Activated naive CD8-positive, alpha-beta T cell treated with anti-CD3 and anti-CD28 coated beads, Interleukin-2, amount 50 U/mL, for 24 hours (primary cell): ENCODE data around the gene REEP2.
"Not testable (repeated sequence)": the region's sequence is repeated elsewhere in the genome, so short reads cannot be mapped to it uniquely, and the experiment has no call there.

Source experiments
- ATAC-seq: fragments of 150-1000 bp; cut with Tn5 transposase; one replicate; pipeline ENCODE4 v1.10.0; 2021
- DNase-seq: peaks from one replicate; pipeline ENCODE4 v3.0.0; 2021
- H3K27ac Mint-ChIP-seq: one replicate; pipeline ENCODE4 v1.8.0; 2021; ENCODE audit warnings: mild to moderate bottlenecking, mixed read lengths
- H3K27me3 Mint-ChIP-seq: one replicate; pipeline ENCODE4 v1.8.0; 2021; ENCODE audit warnings: mixed read lengths
- H3K36me3 Mint-ChIP-seq: one replicate; pipeline ENCODE4 v1.8.0; 2021; ENCODE audit warnings: low read depth, mixed read lengths
- H3K4me1 Mint-ChIP-seq: one replicate; pipeline ENCODE4 v1.8.0; 2021; ENCODE audit warnings: mixed read lengths
- H3K4me3 Mint-ChIP-seq: one replicate; pipeline ENCODE4 v1.8.0; 2021; ENCODE audit warnings: mild to moderate bottlenecking, moderate library complexity, mixed read lengths
- H3K9me3 Mint-ChIP-seq: one replicate; pipeline ENCODE4 v1.8.0; 2021; ENCODE audit warnings: mixed read lengths

Gene REEP2

DNA sequence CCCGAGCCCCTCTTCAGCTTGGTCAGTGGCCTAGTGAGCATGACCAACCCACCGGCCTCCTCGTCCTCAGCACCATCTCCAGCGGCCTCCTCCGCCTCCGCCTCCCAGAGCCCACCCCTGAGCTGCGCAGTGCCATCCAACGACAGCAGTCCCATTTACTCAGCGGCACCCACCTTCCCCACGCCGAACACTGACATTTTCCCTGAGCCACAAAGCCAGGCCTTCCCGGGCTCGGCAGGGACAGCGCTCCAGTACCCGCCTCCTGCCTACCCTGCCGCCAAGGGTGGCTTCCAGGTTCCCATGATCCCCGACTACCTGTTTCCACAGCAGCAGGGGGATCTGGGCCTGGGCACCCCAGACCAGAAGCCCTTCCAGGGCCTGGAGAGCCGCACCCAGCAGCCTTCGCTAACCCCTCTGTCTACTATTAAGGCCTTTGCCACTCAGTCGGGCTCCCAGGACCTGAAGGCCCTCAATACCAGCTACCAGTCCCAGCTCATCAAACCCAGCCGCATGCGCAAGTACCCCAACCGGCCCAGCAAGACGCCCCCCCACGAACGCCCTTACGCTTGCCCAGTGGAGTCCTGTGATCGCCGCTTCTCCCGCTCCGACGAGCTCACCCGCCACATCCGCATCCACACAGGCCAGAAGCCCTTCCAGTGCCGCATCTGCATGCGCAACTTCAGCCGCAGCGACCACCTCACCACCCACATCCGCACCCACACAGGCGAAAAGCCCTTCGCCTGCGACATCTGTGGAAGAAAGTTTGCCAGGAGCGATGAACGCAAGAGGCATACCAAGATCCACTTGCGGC lies 28.2 kb downstream of the REEP2 start:
- ATAC-seq, result no peak

DNA sequence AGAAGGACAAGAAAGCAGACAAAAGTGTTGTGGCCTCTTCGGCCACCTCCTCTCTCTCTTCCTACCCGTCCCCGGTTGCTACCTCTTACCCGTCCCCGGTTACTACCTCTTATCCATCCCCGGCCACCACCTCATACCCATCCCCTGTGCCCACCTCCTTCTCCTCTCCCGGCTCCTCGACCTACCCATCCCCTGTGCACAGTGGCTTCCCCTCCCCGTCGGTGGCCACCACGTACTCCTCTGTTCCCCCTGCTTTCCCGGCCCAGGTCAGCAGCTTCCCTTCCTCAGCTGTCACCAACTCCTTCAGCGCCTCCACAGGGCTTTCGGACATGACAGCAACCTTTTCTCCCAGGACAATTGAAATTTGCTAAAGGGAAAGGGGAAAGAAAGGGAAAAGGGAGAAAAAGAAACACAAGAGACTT lies 28.9 kb downstream of the REEP2 start:
- Mint-ChIP-seq H3K4me3 (peak overlapping the region; percentile 84), H3K4me1 (peaks cover 29% of the 10 kb centered on the region), H3K9me3 (no peaks in the 10 kb centered on the region), H3K27me3 (no peaks in the 10 kb centered on the region), H3K27ac (peak overlapping the region; percentile 2), H3K36me3 (peaks cover 25% of the 10 kb centered on the region)
- DNase-seq (no peak), ATAC-seq (no peak)

More for the DNA sequence above, 28.2 kb downstream of the REEP2 start:
- H3K9me3 Mint-ChIP-seq, result no peaks in the 10 kb centered on the region
- peaks cover 25% of the 10 kb centered on the region for H3K36me3 Mint-ChIP-seq
- no peak for DNase-seq
- H3K27ac Mint-ChIP-seq, result peak overlapping the region; percentile 72
- H3K4me1 Mint-ChIP-seq, result peaks cover 29% of the 10 kb centered on the region
- H3K4me3 Mint-ChIP-seq, result peak overlapping the region; percentile 84
- H3K27me3 Mint-ChIP-seq, result no peaks in the 10 kb centered on the region

DNA sequence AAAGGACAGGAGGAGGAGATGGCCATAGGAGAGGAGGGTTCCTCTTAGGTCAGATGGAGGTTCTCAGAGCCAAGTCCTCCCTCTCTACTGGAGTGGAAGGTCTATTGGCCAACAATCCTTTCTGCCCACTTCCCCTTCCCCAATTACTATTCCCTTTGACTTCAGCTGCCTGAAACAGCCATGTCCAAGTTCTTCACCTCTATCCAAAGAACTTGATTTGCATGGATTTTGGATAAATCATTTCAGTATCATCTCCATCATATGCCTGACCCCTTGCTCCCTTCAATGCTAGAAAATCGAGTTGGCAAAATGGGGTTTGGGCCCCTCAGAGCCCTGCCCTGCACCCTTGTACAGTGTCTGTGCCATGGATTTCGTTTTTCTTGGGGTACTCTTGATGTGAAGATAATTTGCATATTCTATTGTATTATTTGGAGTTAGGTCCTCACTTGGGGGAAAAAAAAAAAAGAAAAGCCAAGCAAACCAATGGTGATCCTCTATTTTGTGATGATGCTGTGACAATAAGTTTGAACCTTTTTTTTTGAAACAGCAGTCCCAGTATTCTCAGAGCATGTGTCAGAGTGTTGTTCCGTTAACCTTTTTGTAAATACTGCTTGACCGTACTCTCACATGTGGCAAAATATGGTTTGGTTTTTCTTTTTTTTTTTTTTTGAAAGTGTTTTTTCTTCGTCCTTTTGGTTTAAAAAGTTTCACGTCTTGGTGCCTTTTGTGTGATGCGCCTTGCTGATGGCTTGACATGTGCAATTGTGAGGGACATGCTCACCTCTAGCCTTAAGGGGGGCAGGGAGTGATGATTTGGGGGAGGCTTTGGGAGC lies 29.5 kb downstream of the REEP2 start:
- Mint-ChIP-seq H3K9me3 (no peaks in the 10 kb centered on the region), H3K27me3 (no peaks in the 10 kb centered on the region), H3K4me1 (peaks cover 26% of the 10 kb centered on the region), H3K4me3 (peak overlapping the region; percentile 84), H3K36me3 (peaks cover 25% of the 10 kb centered on the region), H3K27ac (peak overlapping the region; percentile 2)
- ATAC-seq, result no peak
- DNase-seq, result no peak

DNA sequence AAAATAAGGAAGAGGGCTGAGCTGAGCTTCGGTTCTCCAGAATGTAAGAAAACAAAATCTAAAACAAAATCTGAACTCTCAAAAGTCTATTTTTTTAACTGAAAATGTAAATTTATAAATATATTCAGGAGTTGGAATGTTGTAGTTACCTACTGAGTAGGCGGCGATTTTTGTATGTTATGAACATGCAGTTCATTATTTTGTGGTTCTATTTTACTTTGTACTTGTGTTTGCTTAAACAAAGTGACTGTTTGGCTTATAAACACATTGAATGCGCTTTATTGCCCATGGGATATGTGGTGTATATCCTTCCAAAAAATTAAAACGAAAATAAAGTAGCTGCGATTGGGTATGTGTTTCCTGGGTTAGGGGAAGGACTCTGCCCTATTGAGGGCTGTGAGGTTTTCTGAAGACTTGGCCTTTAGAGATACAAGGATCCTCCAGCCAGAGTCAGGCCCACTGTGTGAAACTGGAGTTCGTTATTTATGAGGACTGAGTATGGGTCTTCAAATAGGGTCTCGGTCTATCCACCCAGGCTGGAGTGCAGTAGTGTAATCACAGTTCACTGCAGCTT lies 30.2 kb downstream of the REEP2 start:
- DNase-seq (no peak), ATAC-seq (no peak)
- no peak overlapping the region for H3K27ac Mint-ChIP-seq
- peaks cover 24% of the 10 kb centered on the region for H3K4me1 Mint-ChIP-seq
- peak overlapping the region; percentile 84 for H3K4me3 Mint-ChIP-seq
- H3K36me3 Mint-ChIP-seq, result peaks cover 25% of the 10 kb centered on the region
- no peaks in the 10 kb centered on the region for H3K9me3 Mint-ChIP-seq
- H3K27me3 Mint-ChIP-seq, result peaks cover 2% of the 10 kb centered on the region

DNA sequence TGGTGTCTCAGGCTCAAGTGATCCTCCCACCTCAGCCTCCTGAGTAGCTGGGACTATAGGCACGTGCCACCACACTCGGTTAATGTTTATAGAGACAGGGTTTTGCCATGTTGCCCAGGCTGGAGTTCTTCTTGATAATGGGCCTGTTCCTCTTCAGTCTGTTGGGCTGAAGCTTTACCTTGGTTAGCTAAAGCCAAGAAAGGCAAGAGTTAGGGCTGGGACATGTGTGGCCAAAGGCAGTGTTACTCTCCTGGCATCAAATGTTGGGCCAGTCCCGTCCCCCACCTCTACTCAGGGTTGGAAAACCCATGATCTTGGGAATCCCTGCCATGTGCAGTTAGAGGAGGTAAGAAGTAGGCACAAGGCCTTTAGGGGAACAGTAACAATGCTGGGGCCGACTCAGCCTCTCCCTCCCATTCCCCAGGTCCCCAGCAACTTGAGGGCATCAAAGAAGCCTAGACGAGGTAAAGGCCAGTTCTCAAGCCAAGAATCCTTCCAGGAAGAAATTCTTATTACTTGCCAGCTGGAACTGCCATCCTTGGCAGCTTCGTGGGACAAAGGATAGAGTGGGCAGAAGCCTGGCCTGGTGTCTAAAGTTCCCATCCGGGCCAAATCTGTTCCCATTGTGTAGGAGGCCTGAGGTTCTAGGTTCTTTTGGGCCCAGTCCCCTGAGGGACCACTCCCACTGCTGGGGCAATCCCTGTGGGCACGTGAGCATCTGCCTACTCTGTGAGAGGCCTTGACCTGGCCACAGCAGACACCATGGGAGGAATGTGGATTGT lies 30.9 kb downstream of the REEP2 start:
- DNase-seq (no peak), ATAC-seq (no peak)
- Mint-ChIP-seq H3K4me3 (no peak overlapping the region), H3K9me3 (no peaks in the 10 kb centered on the region), H3K4me1 (peaks cover 24% of the 10 kb centered on the region), H3K27me3 (peaks cover 2% of the 10 kb centered on the region), H3K27ac (no peak overlapping the region), H3K36me3 (peaks cover 25% of the 10 kb centered on the region)

DNA sequence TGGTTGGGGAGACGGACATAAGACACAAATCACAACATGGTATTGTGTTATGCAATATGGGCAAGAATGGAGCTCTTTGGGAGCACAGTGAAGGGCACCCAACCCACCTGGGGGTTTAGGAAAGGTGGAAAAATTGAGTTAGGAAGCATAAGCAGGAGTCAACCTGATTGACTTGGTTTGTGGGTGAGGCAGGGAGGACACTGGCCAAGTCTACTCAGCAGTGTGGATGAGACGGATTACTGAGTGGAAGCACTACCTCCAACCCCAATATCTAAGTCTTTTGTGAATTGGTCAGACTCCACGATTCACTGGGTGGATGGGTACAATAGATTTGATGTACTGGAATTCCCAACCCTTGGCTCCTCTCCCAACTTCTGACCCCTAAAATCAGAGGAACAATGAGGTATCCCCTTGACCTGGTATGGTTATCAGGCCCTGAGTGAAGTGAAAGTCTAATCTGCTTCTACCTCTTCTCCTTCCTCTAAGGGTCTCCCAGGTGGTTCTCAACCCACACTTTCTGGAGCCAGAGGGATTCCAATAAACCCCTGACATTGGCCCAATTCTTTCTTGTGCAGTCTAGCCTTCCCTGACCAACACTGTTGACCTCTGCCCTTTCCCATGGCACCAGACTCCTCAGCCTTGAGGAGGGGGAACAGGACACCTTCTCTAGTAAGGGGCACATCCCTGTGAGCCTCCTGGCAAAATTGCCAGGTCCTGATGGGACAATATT lies 31.6 kb downstream of the REEP2 start:
- no peak overlapping the region for H3K4me3 Mint-ChIP-seq

DNA sequence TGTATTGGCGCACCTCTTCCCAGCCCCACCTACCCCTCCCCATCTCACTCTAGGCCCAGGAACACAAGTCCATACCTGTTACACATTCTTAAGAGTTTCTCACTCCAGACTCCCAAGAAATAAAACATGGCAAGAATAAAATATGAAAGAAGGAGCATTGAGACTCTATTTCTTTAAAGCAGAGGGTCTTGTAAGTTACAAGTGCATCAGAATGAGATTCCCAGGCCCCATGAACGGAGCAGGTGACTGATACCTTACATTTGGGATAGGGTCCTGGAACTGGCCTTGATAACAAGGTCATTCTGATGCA lies 32.1 kb downstream of the REEP2 start:
- Mint-ChIP-seq H3K9me3 (no peaks in the 10 kb centered on the region), H3K27me3 (peaks cover 8% of the 10 kb centered on the region), H3K36me3 (peaks cover 25% of the 10 kb centered on the region), H3K27ac (no peak overlapping the region), H3K4me1 (peaks cover 24% of the 10 kb centered on the region), H3K4me3 (no peak overlapping the region)
- ATAC-seq, result no peak
- no peak for DNase-seq

More for the DNA sequence above, 31.6 kb downstream of the REEP2 start:
- Mint-ChIP-seq H3K4me1 (peaks cover 24% of the 10 kb centered on the region), H3K36me3 (peaks cover 25% of the 10 kb centered on the region), H3K27me3 (peaks cover 8% of the 10 kb centered on the region), H3K27ac (no peak overlapping the region), H3K9me3 (no peaks in the 10 kb centered on the region)
- ATAC-seq (no peak), DNase-seq (no peak)

DNA sequence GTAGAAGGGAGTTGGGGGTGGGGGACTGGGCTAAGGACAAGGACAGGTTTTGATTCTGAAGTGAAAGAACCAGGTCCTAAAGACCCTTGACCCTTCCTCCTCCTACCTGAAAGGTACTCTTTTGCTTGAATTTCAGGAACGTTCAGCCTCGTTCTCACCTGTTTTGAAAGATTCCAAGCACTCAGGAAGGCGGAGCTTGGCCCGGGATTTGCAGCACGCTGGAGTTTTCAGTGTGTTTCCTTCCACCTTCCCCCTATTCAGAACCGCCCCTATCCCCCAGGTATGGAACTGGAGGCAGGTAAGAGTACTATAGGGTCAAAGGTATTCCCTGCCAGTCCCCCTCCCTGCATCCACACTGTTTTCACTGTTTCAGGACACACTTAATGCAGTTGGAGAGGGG lies 33.5 kb downstream of the REEP2 start:
- ATAC-seq, result no peak
- Mint-ChIP-seq H3K27ac (no peak overlapping the region), H3K9me3 (no peaks in the 10 kb centered on the region), H3K36me3 (peaks cover 15% of the 10 kb centered on the region), H3K4me1 (peaks cover 27% of the 10 kb centered on the region), H3K27me3 (peaks cover 8% of the 10 kb centered on the region), H3K4me3 (no peak overlapping the region)
- no peak for DNase-seq

DNA sequence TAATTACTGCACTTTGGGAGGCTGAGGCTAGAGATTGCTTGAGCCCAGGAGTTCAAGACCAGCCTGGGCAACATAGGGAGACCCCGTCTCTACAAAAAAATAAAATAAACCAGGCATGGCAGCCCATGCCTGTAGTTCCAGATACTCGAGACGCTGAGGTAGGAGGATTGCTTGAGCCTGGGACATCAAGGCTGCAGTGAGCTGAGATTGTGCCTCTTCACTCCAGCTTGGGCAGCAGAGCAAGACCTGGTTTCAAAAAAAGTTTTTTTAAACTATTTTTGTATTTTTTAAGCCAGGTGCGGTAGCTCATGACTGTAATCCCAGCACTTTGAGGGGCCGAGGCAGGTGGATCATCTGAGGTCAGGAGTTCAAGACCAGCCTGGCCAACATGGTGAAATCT lies 34.3 kb downstream of the REEP2 start:
- not testable (repeated sequence) for H3K36me3 Mint-ChIP-seq, DNase-seq, H3K9me3 Mint-ChIP-seq, H3K4me3 Mint-ChIP-seq, H3K27ac Mint-ChIP-seq, ATAC-seq, H3K27me3 Mint-ChIP-seq
- peaks cover 21% of the 10 kb centered on the region for H3K4me1 Mint-ChIP-seq

DNA sequence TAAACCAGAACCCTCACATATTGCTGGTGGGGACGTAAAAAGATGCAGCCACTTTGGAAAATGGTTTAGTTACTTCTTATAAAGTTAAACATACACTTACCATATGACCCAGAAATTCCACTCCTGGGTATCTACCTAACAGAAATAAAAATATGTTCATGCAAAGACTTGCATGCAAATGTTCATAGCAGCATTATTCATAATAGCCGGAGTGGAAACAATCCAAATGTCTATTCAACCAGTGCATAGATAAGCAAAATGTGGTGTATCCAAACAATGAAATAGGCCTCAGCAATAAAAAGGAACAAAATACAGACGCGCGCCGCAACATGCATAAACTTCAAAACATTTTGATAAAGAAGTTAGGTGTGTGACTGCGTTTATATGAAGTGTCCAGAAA lies 38.1 kb downstream of the REEP2 start:
- Mint-ChIP-seq H3K9me3 (no peaks in the 10 kb centered on the region), H3K27ac (peak overlapping the region; percentile 45), H3K27me3 (peaks cover 15% of the 10 kb centered on the region), H3K36me3 (no peaks in the 10 kb centered on the region), H3K4me3 (no peak overlapping the region), H3K4me1 (peaks cover 15% of the 10 kb centered on the region)
- DNase-seq, result no peak
- ATAC-seq, result no peak

DNA sequence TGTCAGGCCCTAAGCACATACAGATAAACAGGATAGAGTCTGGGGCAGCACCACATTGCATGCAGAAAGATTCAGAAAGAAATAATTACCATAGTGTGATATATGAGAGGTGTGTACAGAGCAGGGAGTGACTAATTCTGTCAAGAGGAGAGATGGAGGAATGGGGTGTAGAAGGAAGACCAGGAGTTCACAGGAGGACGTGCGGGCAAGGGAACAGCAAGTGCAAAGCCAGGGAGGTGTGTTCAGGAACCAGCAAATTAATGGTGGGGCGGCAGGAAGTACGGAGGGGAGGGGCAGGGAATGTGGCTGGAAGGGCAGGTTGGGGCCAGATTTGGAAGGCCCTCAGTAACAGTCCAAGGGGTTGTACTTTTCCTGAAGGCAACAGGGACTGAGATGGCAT lies 43.8 kb downstream of the REEP2 start:
- Mint-ChIP-seq H3K27ac (no peak overlapping the region), H3K9me3 (no peaks in the 10 kb centered on the region), H3K4me3 (no peak overlapping the region), H3K27me3 (peaks cover 11% of the 10 kb centered on the region), H3K36me3 (no peaks in the 10 kb centered on the region), H3K4me1 (peaks cover 2% of the 10 kb centered on the region)
- ATAC-seq, result no peak
- DNase-seq, result no peak

DNA sequence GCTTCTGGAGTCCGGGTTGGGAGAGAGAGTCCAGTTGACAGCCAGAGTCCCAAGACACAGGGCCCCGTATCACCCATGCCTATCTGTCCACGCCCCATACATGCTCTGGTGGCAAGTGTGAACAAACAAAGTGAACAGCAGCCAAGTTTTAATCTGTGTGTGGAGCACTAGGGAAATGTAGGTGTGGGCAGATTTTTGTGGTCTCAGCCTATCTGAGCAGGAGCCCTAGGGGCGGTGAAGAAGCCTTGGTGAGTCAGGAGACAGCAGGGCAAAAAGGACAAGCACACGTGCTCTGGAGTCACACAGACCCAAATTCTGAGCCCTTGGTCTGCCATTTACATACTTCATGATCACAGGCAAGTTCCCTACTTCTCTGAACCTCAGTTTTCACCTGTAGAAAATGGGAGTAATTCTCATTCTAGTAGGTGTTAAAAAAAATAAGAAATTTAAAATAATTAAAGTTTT lies 49.7 kb downstream of the REEP2 start:
- Mint-ChIP-seq H3K4me1 (peaks cover 13% of the 10 kb centered on the region), H3K27me3 (peaks cover 31% of the 10 kb centered on the region), H3K4me3 (no peak overlapping the region), H3K27ac (no peak overlapping the region), H3K9me3 (no peaks in the 10 kb centered on the region), H3K36me3 (no peaks in the 10 kb centered on the region)
- ATAC-seq (no peak), DNase-seq (no peak)

DNA sequence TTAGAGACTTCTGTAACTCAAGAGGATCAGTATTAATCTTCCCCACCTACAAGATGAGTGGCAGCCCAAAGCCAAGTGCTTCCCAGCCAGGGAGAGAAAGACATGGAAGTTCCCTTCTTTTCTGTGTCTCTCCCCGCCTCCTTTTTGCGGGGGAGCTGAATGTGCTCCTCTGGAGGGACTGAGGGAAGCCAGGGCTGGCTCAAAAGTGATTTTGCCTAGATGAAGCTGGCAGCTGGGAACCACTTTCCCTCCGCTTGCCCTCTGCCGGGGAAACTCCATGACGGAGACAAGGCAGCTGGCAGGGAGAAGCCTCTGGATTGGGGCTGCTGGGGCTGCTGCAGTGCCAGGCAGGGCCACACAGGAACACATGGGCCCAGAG lies 50.8 kb downstream of the REEP2 start:
- Mint-ChIP-seq H3K27me3 (peaks cover 31% of the 10 kb centered on the region), H3K4me3 (no peak overlapping the region), H3K9me3 (no peaks in the 10 kb centered on the region), H3K4me1 (peaks cover 13% of the 10 kb centered on the region), H3K27ac (no peak overlapping the region), H3K36me3 (no peaks in the 10 kb centered on the region)
- no peak for ATAC-seq
- DNase-seq, result no peak
